K562 (cell line): ENCODE measurements around the gene EMC10. TPM values are rescaled to one million over a fixed set of nuclear protein-coding genes. Genes with fewer than 3 reads are reported as not detected.

Source experiments
- ARID3A ChIP-seq: IDR thresholded peaks from 2 replicates; pipeline ENCODE4 v1.6.1; 2012; ENCODE audit warnings: low read depth, low read length, improper control_type of control experiment, borderline replicate concordance
- BRD9 ChIP-seq: fragments of 450-650 bp; IDR thresholded peaks from 2 replicates; pipeline ENCODE4 v1.6.1; 2018; ENCODE audit warnings: low read depth; ENCODE audit not compliant: partially characterized antibody
- CEBPZ ChIP-seq: fragments of 150-350 bp; IDR thresholded peaks from 2 replicates; pipeline ENCODE4 v1.6.1; 2014; ENCODE audit warnings: low read depth, mild to moderate bottlenecking, low read length, borderline replicate concordance
- DEAF1 ChIP-seq: fragments of 450-650 bp; formaldehyde crosslinking; IDR thresholded peaks from 2 replicates; pipeline ENCODE4 v1.4.0; 2020; ENCODE audit warnings: mild to moderate bottlenecking, moderate library complexity
- ELF1 ChIP-seq: fragments of 200-800 bp; sonication (Bioruptor generic); IDR thresholded peaks from 2 replicates; pipeline ENCODE4 v1.6.1; 2016; ENCODE audit warnings: missing genetic modification characterization, missing compliant biosample characterization
- EP400 ChIP-seq: fragments of 450-650 bp; IDR thresholded peaks from 2 replicates; pipeline ENCODE4 v1.6.1; 2017; ENCODE audit warnings: antibody characterized with exemption, mild to moderate bottlenecking, moderate library complexity
- FOXM1 ChIP-seq, 2 experiments: fragments of 450-650 bp in 1 of 2; sonication (generic) in 1 of 2; formaldehyde crosslinking in 1 of 2; IDR thresholded peaks; 2 replicates each; pipeline versions ENCODE4 v1.6.1 to v1.9.0; 2017 to 2022; ENCODE audit warnings: low read depth in 2 of 2, mild to moderate bottlenecking in 2 of 2, missing genetic modification reagents in 1 of 2, moderate library complexity in 1 of 2
- HNRNPLL ChIP-seq: fragments of 200-400 bp; formaldehyde crosslinking; IDR thresholded peaks from 2 replicates; pipeline ENCODE4 v1.6.1; 2017; ENCODE audit warnings: low read length, low read depth, mild to moderate bottlenecking; ENCODE audit not compliant: poor library complexity, severe bottlenecking
- NFIX ChIP-seq: fragments of 250-450 bp; sonication (Bioruptor Pico); IDR thresholded peaks from 2 replicates; pipeline ENCODE4 v1.4.0; 2020; ENCODE audit warnings: low read depth, mild to moderate bottlenecking, moderate library complexity
- PHB ChIP-seq: fragments of 250-450 bp; sonication (Bioruptor Pico); IDR thresholded peaks from 2 replicates; pipeline ENCODE4 v1.5.0; 2021
- SMAD3 ChIP-seq: fragments of 450-650 bp; formaldehyde crosslinking; conservative IDR thresholded peaks from 2 replicates; pipeline ENCODE4 v1.4.0; 2020; ENCODE audit warnings: mild to moderate bottlenecking
- SMAD4 ChIP-seq: fragments of 250-450 bp; sonication (Bioruptor Pico); conservative IDR thresholded peaks from 2 replicates; pipeline ENCODE4 v1.8.0; 2021; ENCODE audit warnings: inconsistent platforms, mild to moderate bottlenecking, moderate library complexity
- ZBTB11 ChIP-seq, 3 experiments: fragments of 200-800 bp in 1 of 3; fragments of 250-450 bp in 1 of 3; fragments of 450-650 bp in 1 of 3; sonication (Bioruptor Pico) in 1 of 3; sonication (Bioruptor generic) in 1 of 3; formaldehyde crosslinking in 1 of 3; IDR thresholded peaks; 2 replicates each; pipeline versions ENCODE4 v1.6.1 to v1.8.0; 2016 to 2022; ENCODE audit warnings: mild to moderate bottlenecking in 2 of 3, missing genetic modification characterization in 2 of 3, missing compliant biosample characterization in 1 of 3, moderate library complexity in 1 of 3
- ZNF561 ChIP-seq: fragments of 450-650 bp; formaldehyde crosslinking; conservative IDR thresholded peaks from 2 replicates; pipeline ENCODE4 v1.4.0; 2020; ENCODE audit warnings: mild to moderate bottlenecking, moderate library complexity
- polyA plus RNA-seq, 8 experiments: library from polyadenylated mRNA; depleted of rRNA in 4 of 8; stranded (reverse) in 5 of 8; unstranded in 3 of 8; fragments of >200 nt; fragmentation: Nextera tagmentation in 2 of 8; fragmentation: Illumina TruSeq in 1 of 8; extraction: Ambion mirVana in 2 of 8; extraction: Trizol in 1 of 8; gene quantifications; 2 replicates each; pipeline versions ENCODE4 v1.2.1 to v1.2.3, GENCODE V29; 2011 to 2014; ENCODE audit warnings: inconsistent platforms in 1 of 8, missing spikeins in 1 of 8
- total RNA-seq, 7 experiments: library from RNA; depleted of rRNA in 6 of 7; stranded (reverse); fragments of >200 nt in 6 of 7; fragmentation: Illumina TruSeq in 2 of 7; extraction: Trizol in 2 of 7; gene quantifications; 2 replicates each; pipeline versions ENCODE4 v1.2.1 to v1.2.3, GENCODE V29; 2011 to 2021; ENCODE audit warnings: low replicate concordance in 1 of 7

Gene EMC10
- total and polyA plus RNA-seq, 9 of the 15 experiments (the other 6 are each of a cell fraction or from before 2014, with no cell fraction given), result 1.4 to 46.0 (median 13.1) TPM

- no peak for TF ChIP-seq ARID3A
- TF ChIP-seq BRD9, result no peak
- TF ChIP-seq FOXM1 (IDR thresholded peaks at IDR 0.05; ENCODE audit: low read depth), result no peak
- TF ChIP-seq FOXM1 (CRISPR knock-in tag; IDR thresholded peaks at IDR 0.05; ENCODE audit: low read depth), result 0 out of 2 replicates have a peak, but pooled peaks have one; percentile 72
- 0 out of 2 replicates have a peak, but pooled peaks have one; percentile 33 for TF ChIP-seq CEBPZ
- no peak for TF ChIP-seq PHB (CRISPR knock-in tag)
- no peak for TF ChIP-seq HNRNPLL
- 0 out of 2 replicates have a peak, but pooled peaks have one; percentile 19 for TF ChIP-seq SMAD4 (CRISPR knock-in tag)
- 0 out of 2 replicates have a peak, but pooled peaks have one; percentile 32 for TF ChIP-seq DEAF1 (CRISPR knock-in tag)
- TF ChIP-seq ELF1 (tag), result peak; percentile 99
- TF ChIP-seq ZNF561 (CRISPR knock-in tag), result no peak
- peak in 1 of 3 experiments; percentile 97; a peak in 3 of 6 replicates for TF ChIP-seq ZBTB11 (CRISPR knock-in tag; IDR thresholded peaks at IDR 0.05)
- peak; percentile 75 for TF ChIP-seq EP400
- no peak for TF ChIP-seq SMAD3 (CRISPR knock-in tag)
- TF ChIP-seq NFIX, result no peak
These were observed 34.9 kb downstream of the EMC10 start, which contains the start of gene JOSD2 (continued) for GRCh38 chr19:50511069-50511822.
